ENCODE results near the gene GAGE2A. TPM values are rescaled to one million over a fixed set of nuclear protein-coding genes. Genes with fewer than 3 reads are reported as not detected.
"Not testable (repeated sequence)": the region's sequence is repeated elsewhere in the genome, so short reads cannot be mapped to it uniquely, and the experiment has no call there.

GAGE2A gene
- total and polyA plus RNA-seq, 2 of the 8 experiments (the other 6 are each of a cell fraction or from before 2014, with no cell fraction given), result not detected

- H2AK5ac ChIP-seq (ENCODE audit: low read depth, low read length); H2BK20ac ChIP-seq (ENCODE audit: low read length); H3K18ac ChIP-seq (ENCODE audit: extremely low read depth, low read length); H3K27me3 ChIP-seq (replicated peaks in 1 of 4; ENCODE audit: control insufficient read depth in 3 of 4, extremely low read depth in 1 of 4, insufficient read depth in 3 of 4, low read length in 3 of 4); H2BK120ac ChIP-seq (replicated peaks; ENCODE audit: low read depth, low read length); H3K79me1 ChIP-seq (ENCODE audit: low read depth, low read length); H4K5ac ChIP-seq (ENCODE audit: insufficient read length, low read depth, low read length); H3K9ac ChIP-seq (replicated peaks in 1 of 4; ENCODE audit: extremely low read depth in 1 of 4, low read depth in 3 of 4, low read length in 3 of 4); H3K4me3 ChIP-seq (ENCODE audit: extremely low read depth in 1 of 4, insufficient read depth in 2 of 4, low read depth in 3 of 4, low read length in 4 of 4); DNase-seq (ENCODE audit: low read depth in 1 of 2, low spot score in 2 of 2); H2BK12ac ChIP-seq (ENCODE audit: low read depth, low read length); H3K79me2 ChIP-seq (ENCODE audit: control insufficient read depth in 1 of 2, insufficient read depth in 2 of 2, low read length in 2 of 2); FAIRE-seq; POLR2A ChIA-PET (ENCODE audit: partially characterized antibody); H2AFZ ChIP-seq (ENCODE audit: low read length); H3K56ac ChIP-seq (replicated peaks; ENCODE audit: insufficient read length, low read depth, low read length); H2BK5ac ChIP-seq (ENCODE audit: low read depth, low read length); H3K36me3 ChIP-seq (ENCODE audit: control insufficient read depth in 2 of 4, insufficient read depth in 4 of 4, low read length in 3 of 4); H4K20me1 ChIP-seq (replicated peaks in 1 of 2; ENCODE audit: control insufficient read depth in 1 of 2, insufficient read depth in 2 of 2, low read length in 2 of 2); H3K23me2 ChIP-seq (ENCODE audit: low read depth, low read length); H3K4me2 ChIP-seq (ENCODE audit: insufficient read depth in 1 of 2, low read depth in 2 of 2, low read length in 2 of 2); H3K23ac ChIP-seq (ENCODE audit: insufficient read length); H3K27ac ChIP-seq (ENCODE audit: low read depth, low read length); H2BK15ac ChIP-seq (ENCODE audit: low read length); H3K9me3 ChIP-seq (ENCODE audit: insufficient read depth in 2 of 2, low read depth in 1 of 2, low read length in 1 of 2); H4K8ac ChIP-seq (ENCODE audit: extremely low read depth, insufficient read depth, low read length); H3K14ac ChIP-seq (ENCODE audit: insufficient read length); H3K4ac ChIP-seq (replicated peaks; ENCODE audit: insufficient read length, low read depth, low read length); H4K91ac ChIP-seq (replicated peaks; ENCODE audit: insufficient read length, low read length); CTCF ChIA-PET (ENCODE audit: partially characterized antibody); H3K4me1 ChIP-seq (replicated peaks in 1 of 4; ENCODE audit: control insufficient read depth in 3 of 4, insufficient read depth in 4 of 4, low read length in 3 of 4): not testable (repeated sequence)
- no CpG with 5 or more reads among the region's 16 CpGs for WGBS, 2 experiments (ENCODE audit: extremely low coverage in 1 of 2, insufficient coverage in 1 of 2, insufficient read length in 1 of 2, insufficient replicate concordance in 2 of 2, low coverage in 1 of 2, low lambda C conversion rate in 2 of 2, missing lambda C conversion rate in 1 of 2)
These were observed 47.9 kb upstream of the GAGE2A start, which contains the start of gene GAGE12D for GRCh38 chrX:49541433-49541832. GAGE12D (plus strand) TSS chrX:49541733; CDS start chrX:49542888, 1,155 bp downstream.

GRCh38 chrX:49550989-49551388, 38.3 kb upstream of the GAGE2A start, which contains the start of gene GAGE12E:
GAGE12E (plus strand) TSS chrX:49551289; CDS start chrX:49552444, 1,155 bp downstream.
- H2AFZ ChIP-seq (ENCODE audit: low read length); H3K4ac ChIP-seq (replicated peaks; ENCODE audit: insufficient read length, low read depth, low read length); H2BK20ac ChIP-seq (ENCODE audit: low read length); H3K23me2 ChIP-seq (ENCODE audit: low read depth, low read length); H3K18ac ChIP-seq (ENCODE audit: extremely low read depth, low read length); H4K20me1 ChIP-seq (replicated peaks in 1 of 2; ENCODE audit: control insufficient read depth in 1 of 2, insufficient read depth in 2 of 2, low read length in 2 of 2); DNase-seq (ENCODE audit: low read depth in 1 of 2, low spot score in 2 of 2); POLR2A ChIA-PET (ENCODE audit: partially characterized antibody); CTCF ChIA-PET (ENCODE audit: partially characterized antibody); H4K91ac ChIP-seq (replicated peaks; ENCODE audit: insufficient read length, low read length); H3K4me2 ChIP-seq (ENCODE audit: insufficient read depth in 1 of 2, low read depth in 2 of 2, low read length in 2 of 2); H3K27me3 ChIP-seq (replicated peaks in 1 of 4; ENCODE audit: control insufficient read depth in 3 of 4, extremely low read depth in 1 of 4, insufficient read depth in 3 of 4, low read length in 3 of 4); H2AK5ac ChIP-seq (ENCODE audit: low read depth, low read length); H3K36me3 ChIP-seq (ENCODE audit: control insufficient read depth in 2 of 4, insufficient read depth in 4 of 4, low read length in 3 of 4); H4K5ac ChIP-seq (ENCODE audit: insufficient read length, low read depth, low read length); H3K56ac ChIP-seq (replicated peaks; ENCODE audit: insufficient read length, low read depth, low read length); H3K27ac ChIP-seq (ENCODE audit: low read depth, low read length); FAIRE-seq; H4K8ac ChIP-seq (ENCODE audit: extremely low read depth, insufficient read depth, low read length); H2BK12ac ChIP-seq (ENCODE audit: low read depth, low read length); H3K14ac ChIP-seq (ENCODE audit: insufficient read length); H3K9me3 ChIP-seq (ENCODE audit: insufficient read depth in 2 of 2, low read depth in 1 of 2, low read length in 1 of 2); H3K9ac ChIP-seq (replicated peaks in 1 of 4; ENCODE audit: extremely low read depth in 1 of 4, low read depth in 3 of 4, low read length in 3 of 4); H2BK120ac ChIP-seq (replicated peaks; ENCODE audit: low read depth, low read length); H2BK5ac ChIP-seq (ENCODE audit: low read depth, low read length); H3K79me2 ChIP-seq (ENCODE audit: control insufficient read depth in 1 of 2, insufficient read depth in 2 of 2, low read length in 2 of 2); H3K4me1 ChIP-seq (replicated peaks in 1 of 4; ENCODE audit: control insufficient read depth in 3 of 4, insufficient read depth in 4 of 4, low read length in 3 of 4); H2BK15ac ChIP-seq (ENCODE audit: low read length); H3K23ac ChIP-seq (ENCODE audit: insufficient read length); H3K79me1 ChIP-seq (ENCODE audit: low read depth, low read length); H3K4me3 ChIP-seq (ENCODE audit: extremely low read depth in 1 of 4, insufficient read depth in 2 of 4, low read depth in 3 of 4, low read length in 4 of 4): not testable (repeated sequence)
- no CpG with 5 or more reads among the region's 16 CpGs for WGBS, 2 experiments (ENCODE audit: extremely low coverage in 1 of 2, insufficient coverage in 1 of 2, insufficient read length in 1 of 2, insufficient replicate concordance in 2 of 2, low coverage in 1 of 2, low lambda C conversion rate in 2 of 2, missing lambda C conversion rate in 1 of 2)

All from H1 (cell line).